Renal cortical epithelial cell (primary cell): ENCODE measurements around the gene COL12A1. TPM values are rescaled to one million over a fixed set of nuclear protein-coding genes. Genes with fewer than 3 reads are reported as not detected.

Source experiments
- total RNA-seq: library from RNA; depleted of rRNA; stranded (reverse); fragments of >200 nt; gene quantifications from 2 replicates; pipeline ENCODE4 v1.2.3, GENCODE V29; 2014

The COL12A1 gene
- total RNA-seq, 1 donor from 2014 or later: 43.8 TPM

Other genes with a start within 250 kb of the COL12A1 start
- gene COX7A2, start 37.7 kb upstream of the COL12A1 start, total RNA-seq: 70.5 and 352 TPM in 2 replicates
- 256 and 346 TPM in 2 replicates for gene TMEM30A, start 78.7 kb upstream of the COL12A1 start, total RNA-seq